ENCODE results near the gene CPNE8.
"Not testable (repeated sequence)": the region's sequence is repeated elsewhere in the genome, so short reads cannot be mapped to it uniquely, and the experiment has no call there.

Gene CPNE8

GRCh38 chr12:38746744-38747143, 158.6 kb downstream of the CPNE8 start:
- no peak overlapping the region for H3K4me3 ChIP-seq (replicated peaks; ENCODE audit: low read depth, low read length)
- no peak for TF ChIP-seq CTCF (IDR thresholded peaks at IDR 0.05; ENCODE audit: low read depth, low read length, missing control alignments)
- DNase-seq (ENCODE audit: extremely low read depth, low read depth) = no peak

- no peak for TF ChIP-seq CTCF (IDR thresholded peaks at IDR 0.05; ENCODE audit: low read depth, low read length, missing control alignments)
- DNase-seq (ENCODE audit: extremely low read depth, low read depth) = no peak
- no peak overlapping the region for H3K4me3 ChIP-seq (replicated peaks; ENCODE audit: low read depth, low read length)
Observed at GRCh38 chr12:38745601-38746000, 159.8 kb downstream of the CPNE8 start.

- no peak for TF ChIP-seq CTCF (IDR thresholded peaks at IDR 0.05; ENCODE audit: low read depth, low read length, missing control alignments)
- no peak overlapping the region for H3K4me3 ChIP-seq (replicated peaks; ENCODE audit: low read depth, low read length)
- no peak for DNase-seq (ENCODE audit: extremely low read depth, low read depth)
Observed at GRCh38 chr12:38744041-38744440, 161.3 kb downstream of the CPNE8 start.

GRCh38 chr12:38742496-38742895, 162.9 kb downstream of the CPNE8 start:
- H3K4me3 ChIP-seq (replicated peaks; ENCODE audit: low read depth, low read length); DNase-seq (ENCODE audit: extremely low read depth, low read depth): not testable (repeated sequence)

GRCh38 chr12:38736821-38737220, 168.6 kb downstream of the CPNE8 start:
- no peak for DNase-seq (ENCODE audit: extremely low read depth, low read depth)
- no peak overlapping the region for H3K4me3 ChIP-seq (replicated peaks; ENCODE audit: low read depth, low read length)
- no peak for TF ChIP-seq CTCF (IDR thresholded peaks at IDR 0.05; ENCODE audit: low read depth, low read length, missing control alignments)

GRCh38 chr12:38732761-38733160, 172.6 kb downstream of the CPNE8 start:
- TF ChIP-seq CTCF (IDR thresholded peaks at IDR 0.05; ENCODE audit: low read depth, low read length, missing control alignments) = no peak
- DNase-seq (ENCODE audit: extremely low read depth, low read depth) = no peak
- no peak overlapping the region for H3K4me3 ChIP-seq (replicated peaks; ENCODE audit: low read depth, low read length)

- DNase-seq (ENCODE audit: extremely low read depth, low read depth) = no peak
- TF ChIP-seq CTCF (IDR thresholded peaks at IDR 0.05; ENCODE audit: low read depth, low read length, missing control alignments) = no peak
- H3K4me3 ChIP-seq (replicated peaks; ENCODE audit: low read depth, low read length) = no peak overlapping the region
Observed at GRCh38 chr12:38728894-38729293, 176.5 kb downstream of the CPNE8 start.

Data from HFF-Myc (cell line).